IPS-11a (cell line): ENCODE results near the gene FAM163B.

ENCODE experiments used
- H3K4me3 ChIP-seq: one replicate; pipeline ENCODE4 v1.5.1; 2013; ENCODE audit warnings: low read depth, low read length, control low read depth

Gene FAM163B

GRCh38 chr9:133551446-133551845 is 57.7 kb downstream of the FAM163B start:
- H3K4me3 ChIP-seq: no peak overlapping the region

- no peak overlapping the region for H3K4me3 ChIP-seq
Measured at GRCh38 chr9:133547116-133547515, 62.1 kb downstream of the FAM163B start.

- no peak overlapping the region for H3K4me3 ChIP-seq
Measured at GRCh38 chr9:133546287-133546680, 62.9 kb downstream of the FAM163B start.

GRCh38 chr9:133545494-133546286 is 63.5 kb downstream of the FAM163B start:
- no peak overlapping the region for H3K4me3 ChIP-seq

- H3K4me3 ChIP-seq: no peak overlapping the region
Measured at GRCh38 chr9:133543772-133544467, 65.3 kb downstream of the FAM163B start.

GRCh38 chr9:133542002-133542401 is 67.2 kb downstream of the FAM163B start:
- no peak overlapping the region for H3K4me3 ChIP-seq

- H3K4me3 ChIP-seq: no peak overlapping the region
Measured at GRCh38 chr9:133540698-133541025, 68.5 kb downstream of the FAM163B start.

GRCh38 chr9:133539991-133540697 is 69.0 kb downstream of the FAM163B start:
- no peak overlapping the region for H3K4me3 ChIP-seq

GRCh38 chr9:133538851-133539833 is 70.0 kb downstream of the FAM163B start:
- no peak overlapping the region for H3K4me3 ChIP-seq

- no peak overlapping the region for H3K4me3 ChIP-seq
Measured at GRCh38 chr9:133538176-133538575, 71.0 kb downstream of the FAM163B start.

- H3K4me3 ChIP-seq: no peak overlapping the region
Measured at GRCh38 chr9:133537257-133537656, 71.9 kb downstream of the FAM163B start.

GRCh38 chr9:133536536-133536935 is 72.7 kb downstream of the FAM163B start:
- no peak overlapping the region for H3K4me3 ChIP-seq

- H3K4me3 ChIP-seq: no peak overlapping the region
Measured at GRCh38 chr9:133536080-133536479, 73.1 kb downstream of the FAM163B start.

GRCh38 chr9:133535306-133535877 is 73.8 kb downstream of the FAM163B start:
- no peak overlapping the region for H3K4me3 ChIP-seq

GRCh38 chr9:133534346-133535291 is 74.6 kb downstream of the FAM163B start, which contains the start of gene ADAMTSL2:
Gene ADAMTSL2, plus strand, starts transcription at chr9:133534704. Its CDS starts 2,009 bp downstream, at chr9:133536713.
- no peak within 1 kb of the TSS for H3K4me3 ChIP-seq

- no peak overlapping the region for H3K4me3 ChIP-seq
Measured at GRCh38 chr9:133533857-133534256, 75.3 kb downstream of the FAM163B start.

GRCh38 chr9:133532937-133533668 is 76.1 kb downstream of the FAM163B start:
- no peak overlapping the region for H3K4me3 ChIP-seq

- H3K4me3 ChIP-seq: no peak overlapping the region
Measured at GRCh38 chr9:133531293-133531692, 77.9 kb downstream of the FAM163B start.
